Neuronal stem cell (in vitro differentiated cells): ENCODE results near the gene CUL9.
A peak's percentile ranks its signal among the peaks of the same experiment; 100 is the strongest.

ENCODE experiments used
- DNase-seq: peaks from one replicate; pipeline ENCODE4 v3.0.0-alpha.2; 2013; ENCODE audit warnings: low spot score
- H2AFZ ChIP-seq: one replicate; pipeline ENCODE4 v1.6.1; 2013; ENCODE audit warnings: mild to moderate bottlenecking, low read length, inconsistent platforms
- H2AK5ac ChIP-seq: 2 replicates; pipeline ENCODE4 v1.6.1; 2013; ENCODE audit warnings: low read depth, mild to moderate bottlenecking, inconsistent platforms, low read length, moderate library complexity, mixed read lengths
- H2BK120ac ChIP-seq: 2 replicates; pipeline ENCODE4 v1.6.1; 2013; ENCODE audit warnings: low read depth, mild to moderate bottlenecking, inconsistent platforms, low read length, moderate library complexity, mixed read lengths
- H2BK12ac ChIP-seq: one replicate; pipeline ENCODE4 v1.6.1; 2013; ENCODE audit warnings: low read length, inconsistent platforms
- H2BK15ac ChIP-seq: 2 replicates; pipeline ENCODE4 v1.6.1; 2013; ENCODE audit warnings: mild to moderate bottlenecking, low read length, inconsistent platforms, mixed read lengths
- H2BK5ac ChIP-seq: one replicate; pipeline ENCODE4 v1.6.1; 2013; ENCODE audit warnings: inconsistent platforms, mild to moderate bottlenecking, low read length, moderate library complexity
- H3K14ac ChIP-seq: one replicate; pipeline ENCODE4 v1.6.1; 2013; ENCODE audit warnings: low read length, inconsistent platforms
- H3K18ac ChIP-seq: 2 replicates; pipeline ENCODE4 v1.6.1; 2013; ENCODE audit warnings: low read length, inconsistent platforms
- H3K23ac ChIP-seq: 2 replicates; pipeline ENCODE4 v1.6.1; 2013; ENCODE audit warnings: low read depth, mild to moderate bottlenecking, mixed read lengths, low read length, inconsistent platforms; ENCODE audit not compliant: poor library complexity
- H3K27ac ChIP-seq: replicated peaks from 3 replicates; pipeline ENCODE4 v1.5.1; 2013; ENCODE audit warnings: low read length, inconsistent platforms
- H3K27me3 ChIP-seq, 3 experiments: 2 replicates each; pipeline ENCODE4 v1.6.1; 2013; ENCODE audit warnings: low read length in 3 of 3, mild to moderate bottlenecking in 2 of 3, inconsistent platforms in 1 of 3, low read depth in 1 of 3, mixed read lengths in 1 of 3, moderate library complexity in 1 of 3; ENCODE audit not compliant: control insufficient read depth in 3 of 3, insufficient read depth in 3 of 3
- H3K36me3 ChIP-seq, 2 donors: replicated peaks in 1 of 2; 2 replicates each; pipeline ENCODE4 v1.6.1; 2013; ENCODE audit warnings: low read length in 2 of 2; ENCODE audit not compliant: control insufficient read depth in 2 of 2, insufficient read depth in 2 of 2
- H3K4ac ChIP-seq: 2 replicates; pipeline ENCODE4 v1.6.1; 2013; ENCODE audit warnings: inconsistent platforms, mild to moderate bottlenecking, low read length, moderate library complexity
- H3K4me1 ChIP-seq, 2 donors: 1 replicate in 1 of 2; 2 replicates in 1 of 2; pipeline ENCODE4 v1.6.1; 2013; ENCODE audit warnings: low read length in 2 of 2, low read depth in 1 of 2; ENCODE audit not compliant: control insufficient read depth in 2 of 2, insufficient read depth in 1 of 2
- H3K4me2 ChIP-seq: one replicate; pipeline ENCODE4 v1.6.1; 2013; ENCODE audit warnings: mild to moderate bottlenecking, low read length, inconsistent platforms; ENCODE audit not compliant: insufficient read depth, poor library complexity, severe bottlenecking
- H3K4me3 ChIP-seq, 2 donors: 2 replicates each; pipeline ENCODE4 v1.5.1; 2013; ENCODE audit warnings: low read length in 2 of 2, mild to moderate bottlenecking in 2 of 2, inconsistent platforms in 1 of 2, moderate library complexity in 1 of 2
- H3K79me1 ChIP-seq: one replicate; pipeline ENCODE4 v1.6.1; 2013; ENCODE audit warnings: low read depth, mild to moderate bottlenecking, inconsistent platforms, low read length, moderate library complexity
- H3K9ac ChIP-seq: one replicate; pipeline ENCODE4 v1.6.1; 2013; ENCODE audit warnings: mild to moderate bottlenecking, low read depth, low read length, inconsistent platforms; ENCODE audit not compliant: poor library complexity
- H3K9me3 ChIP-seq, 2 donors: replicated peaks in 1 of 2; 2 replicates each; pipeline versions ENCODE3 to v1.6.1; 2013; ENCODE audit warnings: low read length in 2 of 2, mild to moderate bottlenecking in 2 of 2, inconsistent platforms in 1 of 2, low read depth in 1 of 2, mixed read lengths in 1 of 2, moderate library complexity in 1 of 2; ENCODE audit not compliant: control insufficient read depth in 2 of 2, insufficient read depth in 1 of 2
- H4K8ac ChIP-seq: one replicate; pipeline ENCODE4 v1.6.1; 2013; ENCODE audit warnings: low read depth, mild to moderate bottlenecking, inconsistent platforms, low read length, moderate library complexity
- H4K91ac ChIP-seq: one replicate; pipeline ENCODE4 v1.6.1; 2013; ENCODE audit warnings: low read length, low read depth, mild to moderate bottlenecking, inconsistent platforms; ENCODE audit not compliant: poor library complexity
- WGBS, 2 donors: extraction: QIAGEN DNeasy Blood & Tissue Kit; methylation state at CpG; one replicate each; pipeline ENCODE4 v1.1.7; 2013; ENCODE audit warnings: missing lambda C conversion rate in 2 of 2, mixed read lengths in 1 of 2; ENCODE audit not compliant: insufficient read length in 2 of 2, insufficient replicate concordance in 1 of 2; ENCODE audit errors: extremely low coverage in 2 of 2; 5-methylcytosine and 5-hydroxymethylcytosine counted together

CUL9 gene

GRCh38 chr6:43188426-43188825 lies 6.4 kb downstream of the CUL9 start:
- H3K27me3 ChIP-seq: no peaks in the 10 kb centered on the region
- no peak overlapping the region for H4K91ac ChIP-seq
- peaks cover 4% of the 10 kb centered on the region for H3K79me1 ChIP-seq
- no peak overlapping the region for H3K18ac ChIP-seq
- H2AK5ac ChIP-seq: no peak overlapping the region
- H3K4me2 ChIP-seq: no peak overlapping the region
- peaks cover 0 to 3% of the 10 kb centered on the region in 2 donors for H3K9me3 ChIP-seq
- H2BK120ac ChIP-seq: no peak overlapping the region
- peak overlapping the region; percentile 38 for H3K14ac ChIP-seq
- no peak overlapping the region for H3K9ac ChIP-seq
- H2BK5ac ChIP-seq: no peak overlapping the region
- peaks cover 22 to 63% of the 10 kb centered on the region in 2 donors for H3K36me3 ChIP-seq
- no peak overlapping the region for H3K4me3 ChIP-seq
- DNase-seq: no peak
- H3K4me1 ChIP-seq: no peaks in the 10 kb centered on the region
- H2AFZ ChIP-seq: no peak overlapping the region
- peak overlapping the region; percentile 80 for H3K23ac ChIP-seq
- H3K4ac ChIP-seq: no peak overlapping the region
- H3K27ac ChIP-seq: no peak overlapping the region
- no CpG with 5 or more reads among the region's 10 CpGs for WGBS, 2 donors
- no peak overlapping the region for H4K8ac ChIP-seq
- no peak overlapping the region for H2BK15ac ChIP-seq
- no peak overlapping the region for H2BK12ac ChIP-seq

GRCh38 chr6:43189776-43190304 lies 7.8 kb downstream of the CUL9 start:
- no peak overlapping the region for H3K4me3 ChIP-seq
- peaks cover 19 to 62% of the 10 kb centered on the region in 2 donors for H3K36me3 ChIP-seq
- no peak overlapping the region for H2AFZ ChIP-seq
- no peak overlapping the region for H2BK15ac ChIP-seq
- no peak overlapping the region for H2BK120ac ChIP-seq
- H2BK5ac ChIP-seq: no peak overlapping the region
- no peak overlapping the region for H4K8ac ChIP-seq
- H2BK12ac ChIP-seq: no peak overlapping the region
- H3K9me3 ChIP-seq: peaks cover 0 to 3% of the 10 kb centered on the region in 2 donors
- no peak overlapping the region for H3K27ac ChIP-seq
- no peak overlapping the region for H3K4ac ChIP-seq
- no peaks in the 10 kb centered on the region for H3K4me1 ChIP-seq
- H4K91ac ChIP-seq: no peak overlapping the region
- no peaks in the 10 kb centered on the region for H3K27me3 ChIP-seq
- H2AK5ac ChIP-seq: no peak overlapping the region
- peaks cover 4% of the 10 kb centered on the region for H3K79me1 ChIP-seq
- no peak overlapping the region for H3K9ac ChIP-seq
- no CpG with 5 or more reads among the region's 6 CpGs for WGBS, 2 donors
- DNase-seq: no peak
- no peak overlapping the region for H3K4me2 ChIP-seq
- H3K14ac ChIP-seq: no peak overlapping the region
- no peak overlapping the region for H3K18ac ChIP-seq
- H3K23ac ChIP-seq: no peak overlapping the region

GRCh38 chr6:43192911-43193310 lies 10.9 kb downstream of the CUL9 start:
- H2BK12ac ChIP-seq: no peak overlapping the region
- no peak overlapping the region for H2AK5ac ChIP-seq
- H3K14ac ChIP-seq: no peak overlapping the region
- no peaks in the 10 kb centered on the region for H3K27me3 ChIP-seq
- H3K36me3 ChIP-seq: peaks cover 12 to 56% of the 10 kb centered on the region in 2 donors
- no peak overlapping the region for H3K27ac ChIP-seq
- no peak overlapping the region for H3K4me2 ChIP-seq
- peak overlapping the region; percentile 43 for H3K23ac ChIP-seq
- H4K91ac ChIP-seq: no peak overlapping the region
- DNase-seq: no peak
- no peak overlapping the region for H2AFZ ChIP-seq
- no peak overlapping the region for H3K18ac ChIP-seq
- H2BK5ac ChIP-seq: no peak overlapping the region
- peak overlapping the region in 1 of 2 donors; percentile 57 for H3K4me3 ChIP-seq
- no peak overlapping the region for H2BK120ac ChIP-seq
- no peaks in the 10 kb centered on the region for H3K4me1 ChIP-seq
- no CpG with 5 or more reads among the region's 9 CpGs for WGBS, 2 donors
- H4K8ac ChIP-seq: no peak overlapping the region
- no peaks in the 10 kb centered on the region for H3K9me3 ChIP-seq
- no peak overlapping the region for H3K9ac ChIP-seq
- H2BK15ac ChIP-seq: no peak overlapping the region
- H3K4ac ChIP-seq: no peak overlapping the region
- peaks cover 4% of the 10 kb centered on the region for H3K79me1 ChIP-seq

- no peak for DNase-seq
- no peaks in the 10 kb centered on the region for H3K9me3 ChIP-seq
Measured at GRCh38 chr6:43193929-43194328, 11.9 kb downstream of the CUL9 start.

More at GRCh38 chr6:43193929-43194328, 11.9 kb downstream of the CUL9 start:
- Histone ChIP-seq H3K36me3 (peaks cover 7 to 54% of the 10 kb centered on the region in 2 donors), H2BK5ac (no peak overlapping the region), H3K4me3 (no peak overlapping the region), H3K27ac (no peak overlapping the region), H3K23ac (no peak overlapping the region), H3K14ac (no peak overlapping the region), H2BK15ac (no peak overlapping the region), H2AK5ac (no peak overlapping the region), H3K79me1 (peaks cover 4% of the 10 kb centered on the region), H2BK120ac (no peak overlapping the region), H3K9ac (peak overlapping the region; percentile 60), H2BK12ac (no peak overlapping the region), H4K91ac (no peak overlapping the region), H3K18ac (no peak overlapping the region), H3K4me1 (no peaks in the 10 kb centered on the region), H3K4me2 (no peak overlapping the region), H3K4ac (no peak overlapping the region), H4K8ac (no peak overlapping the region), H2AFZ (no peak overlapping the region), H3K27me3 (no peaks in the 10 kb centered on the region)
- no CpG with 5 or more reads among the region's 5 CpGs for WGBS, 2 donors
